ENCODE measurements around the gene RELA. TPM values are rescaled to one million over a fixed set of nuclear protein-coding genes. Genes with fewer than 3 reads are reported as not detected.
A peak's percentile ranks its signal among the peaks of the same experiment; 100 is the strongest.

RELA gene
- total RNA-seq, 1 experiment from 2014 or later, result 35.1 TPM

DNA sequence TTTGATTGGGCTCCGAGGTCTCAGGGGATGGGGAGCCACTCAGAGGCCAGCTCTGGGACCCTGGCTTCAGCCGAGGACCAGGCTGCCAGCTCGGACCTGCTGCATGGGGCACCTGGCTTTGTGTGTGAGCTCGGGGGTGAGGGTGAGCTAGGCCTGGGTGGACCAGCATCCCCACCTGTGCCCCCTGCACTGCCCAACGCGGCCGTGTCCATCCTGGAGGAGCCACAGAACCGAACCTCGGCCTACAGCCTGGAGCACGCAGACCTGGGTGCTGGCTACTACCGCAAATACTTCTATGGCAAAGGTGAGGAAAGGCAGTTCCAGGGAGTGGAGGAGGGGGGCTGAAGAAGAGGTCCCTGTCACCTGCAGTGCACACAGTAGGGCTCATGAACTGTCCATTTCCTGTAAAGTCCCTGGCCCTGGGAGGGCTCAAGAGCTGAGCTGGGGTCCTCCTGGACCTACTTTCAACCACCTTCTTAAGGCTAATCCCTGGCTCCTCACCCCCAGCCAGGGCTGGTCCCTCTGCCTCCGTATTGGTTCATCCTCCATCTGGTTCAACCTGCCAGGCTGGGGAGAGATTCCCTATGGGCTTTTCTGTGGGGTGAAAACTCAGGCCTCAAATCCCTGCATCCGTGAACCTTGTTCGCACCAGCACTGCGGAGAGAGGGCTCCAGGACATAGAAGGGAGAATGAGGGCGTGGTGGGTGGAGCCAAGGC, 21.3 kb downstream of the RELA start:
- Mint-ChIP-seq H3K27me3 (ENCODE audit: low read depth) (no peaks in the 10 kb centered on the region), H3K36me3 (peaks cover 7% of the 10 kb centered on the region), H3K4me3 (peak overlapping the region; percentile 69), H3K4me1 (peaks cover 39% of the 10 kb centered on the region), H3K9me3 (no peaks in the 10 kb centered on the region), H3K27ac (peak overlapping the region; percentile 85)
- DNase-seq (ENCODE audit: low spot score) (no peak), ATAC-seq (no peak)
- no peak for TF ChIP-seq EMX1 (CRISPR knock-in tag; IDR thresholded peaks at IDR 0.05)
- no peak for TF ChIP-seq CREB1 (CRISPR knock-in tag; IDR thresholded peaks at IDR 0.05)
- no peak for TF ChIP-seq NFYB (CRISPR knock-in tag; conservative IDR thresholded peaks at IDR 0.05; ENCODE audit: low read depth)
- no peak for TF ChIP-seq ZNF396 (CRISPR knock-in tag; IDR thresholded peaks at IDR 0.05; ENCODE audit: borderline replicate concordance)
- ChIA-PET POLR2A (interaction anchor here (1.4 to 1.8 kb wide), 2 partner anchors 12 to 141 kb away, joined by 3 to 9 read pairs; no protein-coding TSS in a partner anchor), CTCF (interaction anchor here (0.6 to 2.8 kb wide), 11 partner anchors 9 to 218 kb away, joined by 3 to 13 read pairs (median 5); partner anchors contain the start of genes KAT5, MUS81 and ZNRD2)

GRCh38 chr11:65640483-65641296, 22.0 kb downstream of the RELA start:
- no peak overlapping the region for H3K27ac Mint-ChIP-seq

More at GRCh38 chr11:65640483-65641296, 22.0 kb downstream of the RELA start:
- Mint-ChIP-seq H3K4me3 (no peak overlapping the region), H3K4me1 (peaks cover 39% of the 10 kb centered on the region), H3K9me3 (no peaks in the 10 kb centered on the region), H3K36me3 (peaks cover 7% of the 10 kb centered on the region), H3K27me3 (ENCODE audit: low read depth) (no peaks in the 10 kb centered on the region)
- DNase-seq (ENCODE audit: low spot score) (no peak), ATAC-seq (no peak)
- ChIA-PET CTCF (interaction anchor here (0.6 to 2.8 kb wide), 2 partner anchors 12 to 94 kb away, joined by 3 to 13 read pairs; no protein-coding TSS in a partner anchor), POLR2A (interaction anchor here (1.4 kb wide), 1 partner anchor 141 kb away, joined by 3 read pairs; no protein-coding TSS in a partner anchor)
- TF ChIP-seq, protein P1, sequence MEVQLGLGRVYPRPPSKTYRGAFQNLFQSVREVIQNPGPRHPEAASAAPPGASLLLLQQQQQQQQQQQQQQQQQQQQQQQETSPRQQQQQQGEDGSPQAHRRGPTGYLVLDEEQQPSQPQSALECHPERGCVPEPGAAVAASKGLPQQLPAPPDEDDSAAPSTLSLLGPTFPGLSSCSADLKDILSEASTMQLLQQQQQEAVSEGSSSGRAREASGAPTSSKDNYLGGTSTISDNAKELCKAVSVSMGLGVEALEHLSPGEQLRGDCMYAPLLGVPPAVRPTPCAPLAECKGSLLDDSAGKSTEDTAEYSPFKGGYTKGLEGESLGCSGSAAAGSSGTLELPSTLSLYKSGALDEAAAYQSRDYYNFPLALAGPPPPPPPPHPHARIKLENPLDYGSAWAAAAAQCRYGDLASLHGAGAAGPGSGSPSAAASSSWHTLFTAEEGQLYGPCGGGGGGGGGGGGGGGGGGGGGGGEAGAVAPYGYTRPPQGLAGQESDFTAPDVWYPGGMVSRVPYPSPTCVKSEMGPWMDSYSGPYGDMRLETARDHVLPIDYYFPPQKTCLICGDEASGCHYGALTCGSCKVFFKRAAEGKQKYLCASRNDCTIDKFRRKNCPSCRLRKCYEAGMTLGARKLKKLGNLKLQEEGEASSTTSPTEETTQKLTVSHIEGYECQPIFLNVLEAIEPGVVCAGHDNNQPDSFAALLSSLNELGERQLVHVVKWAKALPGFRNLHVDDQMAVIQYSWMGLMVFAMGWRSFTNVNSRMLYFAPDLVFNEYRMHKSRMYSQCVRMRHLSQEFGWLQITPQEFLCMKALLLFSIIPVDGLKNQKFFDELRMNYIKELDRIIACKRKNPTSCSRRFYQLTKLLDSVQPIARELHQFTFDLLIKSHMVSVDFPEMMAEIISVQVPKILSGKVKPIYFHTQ (CRISPR knock-in tag; IDR thresholded peaks at IDR 0.05), result no peak
- TF ChIP-seq, protein P2, sequence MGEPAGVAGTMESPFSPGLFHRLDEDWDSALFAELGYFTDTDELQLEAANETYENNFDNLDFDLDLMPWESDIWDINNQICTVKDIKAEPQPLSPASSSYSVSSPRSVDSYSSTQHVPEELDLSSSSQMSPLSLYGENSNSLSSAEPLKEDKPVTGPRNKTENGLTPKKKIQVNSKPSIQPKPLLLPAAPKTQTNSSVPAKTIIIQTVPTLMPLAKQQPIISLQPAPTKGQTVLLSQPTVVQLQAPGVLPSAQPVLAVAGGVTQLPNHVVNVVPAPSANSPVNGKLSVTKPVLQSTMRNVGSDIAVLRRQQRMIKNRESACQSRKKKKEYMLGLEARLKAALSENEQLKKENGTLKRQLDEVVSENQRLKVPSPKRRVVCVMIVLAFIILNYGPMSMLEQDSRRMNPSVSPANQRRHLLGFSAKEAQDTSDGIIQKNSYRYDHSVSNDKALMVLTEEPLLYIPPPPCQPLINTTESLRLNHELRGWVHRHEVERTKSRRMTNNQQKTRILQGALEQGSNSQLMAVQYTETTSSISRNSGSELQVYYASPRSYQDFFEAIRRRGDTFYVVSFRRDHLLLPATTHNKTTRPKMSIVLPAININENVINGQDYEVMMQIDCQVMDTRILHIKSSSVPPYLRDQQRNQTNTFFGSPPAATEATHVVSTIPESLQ (CRISPR knock-in tag; IDR thresholded peaks at IDR 0.05), result no peak
- TF ChIP-seq, protein P3, sequence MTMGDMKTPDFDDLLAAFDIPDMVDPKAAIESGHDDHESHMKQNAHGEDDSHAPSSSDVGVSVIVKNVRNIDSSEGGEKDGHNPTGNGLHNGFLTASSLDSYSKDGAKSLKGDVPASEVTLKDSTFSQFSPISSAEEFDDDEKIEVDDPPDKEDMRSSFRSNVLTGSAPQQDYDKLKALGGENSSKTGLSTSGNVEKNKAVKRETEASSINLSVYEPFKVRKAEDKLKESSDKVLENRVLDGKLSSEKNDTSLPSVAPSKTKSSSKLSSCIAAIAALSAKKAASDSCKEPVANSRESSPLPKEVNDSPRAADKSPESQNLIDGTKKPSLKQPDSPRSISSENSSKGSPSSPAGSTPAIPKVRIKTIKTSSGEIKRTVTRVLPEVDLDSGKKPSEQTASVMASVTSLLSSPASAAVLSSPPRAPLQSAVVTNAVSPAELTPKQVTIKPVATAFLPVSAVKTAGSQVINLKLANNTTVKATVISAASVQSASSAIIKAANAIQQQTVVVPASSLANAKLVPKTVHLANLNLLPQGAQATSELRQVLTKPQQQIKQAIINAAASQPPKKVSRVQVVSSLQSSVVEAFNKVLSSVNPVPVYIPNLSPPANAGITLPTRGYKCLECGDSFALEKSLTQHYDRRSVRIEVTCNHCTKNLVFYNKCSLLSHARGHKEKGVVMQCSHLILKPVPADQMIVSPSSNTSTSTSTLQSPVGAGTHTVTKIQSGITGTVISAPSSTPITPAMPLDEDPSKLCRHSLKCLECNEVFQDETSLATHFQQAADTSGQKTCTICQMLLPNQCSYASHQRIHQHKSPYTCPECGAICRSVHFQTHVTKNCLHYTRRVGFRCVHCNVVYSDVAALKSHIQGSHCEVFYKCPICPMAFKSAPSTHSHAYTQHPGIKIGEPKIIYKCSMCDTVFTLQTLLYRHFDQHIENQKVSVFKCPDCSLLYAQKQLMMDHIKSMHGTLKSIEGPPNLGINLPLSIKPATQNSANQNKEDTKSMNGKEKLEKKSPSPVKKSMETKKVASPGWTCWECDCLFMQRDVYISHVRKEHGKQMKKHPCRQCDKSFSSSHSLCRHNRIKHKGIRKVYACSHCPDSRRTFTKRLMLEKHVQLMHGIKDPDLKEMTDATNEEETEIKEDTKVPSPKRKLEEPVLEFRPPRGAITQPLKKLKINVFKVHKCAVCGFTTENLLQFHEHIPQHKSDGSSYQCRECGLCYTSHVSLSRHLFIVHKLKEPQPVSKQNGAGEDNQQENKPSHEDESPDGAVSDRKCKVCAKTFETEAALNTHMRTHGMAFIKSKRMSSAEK (CRISPR knock-in tag; IDR thresholded peaks at IDR 0.05; ENCODE audit: borderline replicate concordance), result no peak
- TF ChIP-seq ERG (CRISPR knock-in tag; IDR thresholded peaks at IDR 0.05), result no peak
- no peak for TF ChIP-seq KAT7 (CRISPR knock-in tag; IDR thresholded peaks at IDR 0.05; ENCODE audit: borderline replicate concordance)
- TF ChIP-seq FOXJ3 (CRISPR knock-in tag; IDR thresholded peaks at IDR 0.05; ENCODE audit: borderline replicate concordance), result no peak
- TF ChIP-seq TEAD1 (CRISPR knock-in tag; IDR thresholded peaks at IDR 0.05), result no peak
- no peak for TF ChIP-seq PRRX2 (CRISPR knock-in tag; IDR thresholded peaks at IDR 0.05)

All from WTC11 (cell line).